Measurements from ENCODE around the gene SPAG7. TPM values are rescaled to one million over a fixed set of nuclear protein-coding genes. Genes with fewer than 3 reads are reported as not detected.

Gene SPAG7
- total RNA-seq, 1 experiment from 2014 or later: 49.9 TPM

DNA sequence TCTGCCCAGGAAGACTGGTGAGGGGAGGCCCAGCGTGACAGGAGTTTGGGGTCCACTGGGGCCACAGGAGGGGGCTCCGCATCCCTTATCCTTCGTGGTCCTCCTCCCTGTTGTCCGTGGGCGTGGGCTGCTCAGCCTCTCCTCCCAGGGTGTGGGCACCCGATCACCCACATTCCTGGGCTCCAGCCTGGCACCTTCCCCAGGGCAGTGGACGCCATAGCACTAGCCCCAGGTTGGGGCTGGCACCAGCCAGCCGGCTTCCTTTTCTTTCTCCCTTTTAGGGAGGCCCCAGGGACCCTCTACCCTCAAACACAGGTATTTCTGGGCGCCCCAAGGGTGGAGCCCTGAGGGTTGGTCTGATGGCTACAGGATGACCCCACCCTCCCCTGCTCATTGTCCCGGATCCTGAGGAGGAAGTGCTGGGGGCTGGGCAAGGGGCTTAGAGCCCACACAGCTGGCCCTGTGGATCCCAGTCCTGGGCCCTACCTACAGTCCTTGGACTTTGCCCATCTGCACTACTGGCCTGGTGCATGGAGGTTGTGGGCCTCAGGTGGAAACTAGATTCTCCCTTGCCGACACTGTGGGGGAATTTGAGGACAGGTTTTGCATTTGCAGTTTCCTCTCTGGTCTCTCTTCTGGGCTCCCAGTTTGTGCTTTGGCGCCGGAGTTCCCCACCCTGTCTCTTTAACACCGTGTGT, 31.3 kb upstream of the SPAG7 start:
- Histone ChIP-seq H2AFZ (ENCODE audit: low read depth, low read length, poor library complexity, severe bottlenecking) (no peak overlapping the region), H3K79me2 (ENCODE audit: insufficient read depth, low read length) (peaks cover 34% of the 10 kb centered on the region), H3K27ac (ENCODE audit: low read depth, low read length) (peak overlapping the region; percentile 93), H3K4me1 (ENCODE audit: control insufficient read depth in 1 of 2, insufficient read depth in 2 of 2, low read length in 2 of 2) (peaks cover 16 to 31% of the 10 kb centered on the region in 2 experiments), H4K20me1 (ENCODE audit: insufficient read depth) (no peaks in the 10 kb centered on the region), H3K9me3 (ENCODE audit: control insufficient read depth in 1 of 2, insufficient read depth in 1 of 2, low read depth in 1 of 2, low read length in 2 of 2) (no peaks in the 10 kb centered on the region), H3K27me3 (ENCODE audit: insufficient read depth, low read length) (no peaks in the 10 kb centered on the region), H3K4me3 (replicated peaks in 1 of 2; ENCODE audit: low read depth in 1 of 2, low read length in 2 of 2) (peak overlapping the region; percentile 92 to 95), H3K9ac (ENCODE audit: low read length) (peak overlapping the region; percentile 90), H3K4me2 (ENCODE audit: low read length) (peak overlapping the region; percentile 99), H3K36me3 (ENCODE audit: control insufficient read depth in 1 of 2, insufficient read depth in 2 of 2, low read length in 2 of 2) (peaks cover 17 to 21% of the 10 kb centered on the region in 2 experiments), H3K9me2 (ENCODE audit: insufficient read depth) (no peaks in the 10 kb centered on the region)
- TF ChIP-seq EGR1 (IDR thresholded peaks at IDR 0.05; ENCODE audit: low read depth): no peak
- no peak for TF ChIP-seq CBX3 (IDR thresholded peaks at IDR 0.05; ENCODE audit: low read depth)
- TF ChIP-seq SIN3A (IDR thresholded peaks at IDR 0.05; ENCODE audit: low read depth): no peak
- TF ChIP-seq FOSL1 (IDR thresholded peaks at IDR 0.05; ENCODE audit: low read depth): no peak
- ChIA-PET CTCF (no interaction called here), RAD21 (ENCODE audit: low non-redundant PET in 1 of 2, low total read pairs in 2 of 2, uncharacterized antibody in 2 of 2, unreplicated experiment in 2 of 2) (no interaction called here), POLR2A (no interaction called here)
- DNase-seq (ENCODE audit: low read depth, low spot score) (no peak), ATAC-seq (no peak; the same call in 1 of the 2 replicates)
- intact Hi-C loops (cut with micrococcal nuclease): no loop called here
- no TSS peak for BruUV-seq (replicated peaks)

DNA sequence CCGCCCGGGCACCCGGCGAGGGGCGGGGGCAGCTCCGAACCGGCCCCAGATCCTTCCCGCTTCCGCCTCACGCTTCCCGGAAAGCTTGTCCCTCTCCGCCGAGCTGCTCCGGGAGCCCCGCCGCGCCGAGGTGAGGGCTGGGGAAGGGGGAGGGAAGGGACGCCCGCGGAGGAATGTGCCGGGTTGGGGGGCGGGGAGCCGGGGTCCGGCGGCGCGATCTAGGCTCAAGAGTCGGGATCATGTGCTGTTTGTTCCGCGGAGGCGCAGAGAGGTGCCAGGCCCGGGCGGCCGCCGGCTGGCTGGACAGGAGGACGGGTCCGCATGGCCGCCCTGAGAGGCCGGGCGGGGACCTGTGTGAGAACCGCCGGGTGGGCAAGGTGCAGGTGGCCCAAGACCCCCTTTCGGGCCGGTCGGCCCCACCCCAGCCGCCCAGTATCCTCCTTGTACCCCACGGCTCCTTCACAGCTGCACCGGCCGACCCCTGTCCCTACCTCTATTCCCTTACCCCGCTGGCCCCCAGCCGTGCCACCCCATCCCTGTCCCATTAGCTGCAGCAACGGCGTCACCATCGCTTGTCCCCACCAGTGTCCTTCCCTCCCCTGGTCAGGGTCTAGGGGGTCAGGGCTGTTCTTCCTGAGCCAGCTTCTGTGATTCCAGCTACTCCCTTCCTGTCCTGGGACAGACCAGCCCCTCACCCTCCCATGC, 30.6 kb upstream of the SPAG7 start:
- no peak overlapping the region for H2AFZ ChIP-seq (ENCODE audit: low read depth, low read length, poor library complexity, severe bottlenecking)
- peaks cover 34% of the 10 kb centered on the region for H3K79me2 ChIP-seq (ENCODE audit: insufficient read depth, low read length)
- H3K4me3 ChIP-seq (replicated peaks in 1 of 2; ENCODE audit: low read depth in 1 of 2, low read length in 2 of 2): peak overlapping the region; percentile 92 to 95
- RAD21 ChIA-PET (ENCODE audit: low non-redundant PET in 1 of 2, low total read pairs in 2 of 2, uncharacterized antibody in 2 of 2, unreplicated experiment in 2 of 2): interaction anchor here in 1 of 2 experiments (0.6 kb wide), 1 partner anchor 25 kb away, joined by 4 read pairs; no protein-coding TSS in a partner anchor
- peaks cover 16 to 27% of the 10 kb centered on the region in 2 experiments for H3K4me1 ChIP-seq (ENCODE audit: control insufficient read depth in 1 of 2, insufficient read depth in 2 of 2, low read length in 2 of 2)
- no peak for DNase-seq (ENCODE audit: low read depth, low spot score)
- POLR2A ChIA-PET: interaction anchor here (2.4 kb wide), 1 partner anchor 11 kb away, joined by 16 read pairs; the partner anchor contains the start of gene CAMTA2
- H3K27me3 ChIP-seq (ENCODE audit: insufficient read depth, low read length): no peaks in the 10 kb centered on the region
- peaks cover 15 to 16% of the 10 kb centered on the region in 2 experiments for H3K36me3 ChIP-seq (ENCODE audit: control insufficient read depth in 1 of 2, insufficient read depth in 2 of 2, low read length in 2 of 2)
- intact Hi-C loops (cut with micrococcal nuclease): no loop called here
- no TSS peak for BruUV-seq (replicated peaks)
- H3K27ac ChIP-seq (ENCODE audit: low read depth, low read length): peak overlapping the region; percentile 93
- peak overlapping the region; percentile 90 for H3K9ac ChIP-seq (ENCODE audit: low read length)
- CTCF ChIA-PET: no interaction called here
- peak overlapping the region; percentile 99 for H3K4me2 ChIP-seq (ENCODE audit: low read length)
- H3K9me3 ChIP-seq (ENCODE audit: control insufficient read depth in 1 of 2, insufficient read depth in 1 of 2, low read depth in 1 of 2, low read length in 2 of 2): no peaks in the 10 kb centered on the region
- H3K9me2 ChIP-seq (ENCODE audit: insufficient read depth): no peaks in the 10 kb centered on the region
- TF ChIP-seq ZFX (IDR thresholded peaks at IDR 0.05): 0 out of 2 replicates have a peak, but pooled peaks have one; percentile 7
- TF ChIP-seq POLR2AphosphoS5 (IDR thresholded peaks at IDR 0.05; ENCODE audit: low read depth, low read length): 0 out of 2 replicates have a peak, but pooled peaks have one; percentile 1
- TF ChIP-seq, protein P1, sequence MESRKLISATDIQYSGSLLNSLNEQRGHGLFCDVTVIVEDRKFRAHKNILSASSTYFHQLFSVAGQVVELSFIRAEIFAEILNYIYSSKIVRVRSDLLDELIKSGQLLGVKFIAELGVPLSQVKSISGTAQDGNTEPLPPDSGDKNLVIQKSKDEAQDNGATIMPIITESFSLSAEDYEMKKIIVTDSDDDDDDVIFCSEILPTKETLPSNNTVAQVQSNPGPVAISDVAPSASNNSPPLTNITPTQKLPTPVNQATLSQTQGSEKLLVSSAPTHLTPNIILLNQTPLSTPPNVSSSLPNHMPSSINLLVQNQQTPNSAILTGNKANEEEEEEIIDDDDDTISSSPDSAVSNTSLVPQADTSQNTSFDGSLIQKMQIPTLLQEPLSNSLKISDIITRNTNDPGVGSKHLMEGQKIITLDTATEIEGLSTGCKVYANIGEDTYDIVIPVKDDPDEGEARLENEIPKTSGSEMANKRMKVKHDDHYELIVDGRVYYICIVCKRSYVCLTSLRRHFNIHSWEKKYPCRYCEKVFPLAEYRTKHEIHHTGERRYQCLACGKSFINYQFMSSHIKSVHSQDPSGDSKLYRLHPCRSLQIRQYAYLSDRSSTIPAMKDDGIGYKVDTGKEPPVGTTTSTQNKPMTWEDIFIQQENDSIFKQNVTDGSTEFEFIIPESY (IDR thresholded peaks at IDR 0.05; ENCODE audit: extremely low read depth, insufficient replicate concordance, low read length): no peak
- TF ChIP-seq SIN3A (IDR thresholded peaks at IDR 0.05; ENCODE audit: low read depth): peak; percentile 41; the same call in 1 of the 2 replicates
- ATAC-seq: peak; percentile 40
- H4K20me1 ChIP-seq (ENCODE audit: insufficient read depth): no peaks in the 10 kb centered on the region

All from HCT116 (cell line).